Activated CD4-positive, alpha-beta T cell treated with anti-CD3 and anti-CD28 coated beads, Interleukin-2, Interleukin-4, amounts not matched to agents 100 ng/mL and 50 ng/mL, durations not matched to agents 16 hours and 8 hours (primary cell): ENCODE measurements around the gene MBNL2.

ENCODE experiments used
- DNase-seq: peaks from one replicate; pipeline ENCODE4 v3.0.0-alpha.2; 2020; ENCODE audit warnings: low spot score

The MBNL2 gene

DNA sequence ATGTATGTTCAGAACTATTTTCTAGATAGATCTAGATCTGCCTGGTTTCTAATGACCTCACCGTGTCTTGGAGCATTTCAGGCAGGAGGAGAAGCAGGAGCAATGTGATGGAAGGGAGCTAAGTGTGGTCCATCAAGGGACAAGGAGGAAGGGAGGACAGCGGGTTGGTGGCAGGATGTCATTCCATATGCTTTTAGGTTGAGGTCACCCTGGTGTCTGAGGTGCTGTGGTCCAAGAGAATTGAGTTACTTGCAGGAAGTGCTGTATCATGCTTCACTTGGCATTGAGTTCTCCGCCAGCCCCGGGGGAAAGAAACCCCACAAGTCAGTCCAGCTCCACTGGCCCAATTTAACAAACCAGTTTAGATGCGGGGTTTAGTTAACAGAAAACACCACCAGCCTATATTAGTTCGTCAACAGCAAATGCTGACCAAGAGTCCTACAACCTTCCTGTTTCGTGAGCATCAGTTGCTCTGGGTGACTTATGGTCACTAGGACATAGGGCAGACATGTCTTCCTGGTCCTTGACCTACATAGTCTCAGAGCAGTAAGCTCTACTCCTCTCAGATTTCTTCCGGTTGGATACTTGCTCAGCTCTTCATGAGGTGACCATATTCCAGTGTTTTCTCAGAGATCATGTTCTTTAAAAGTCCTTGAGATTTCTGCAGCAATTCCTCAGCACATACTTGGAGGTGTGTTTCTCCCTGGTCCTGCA is 79.4 kb downstream of the MBNL2 start:
- DNase-seq, result no peak

- no peak for DNase-seq
Measured at GRCh38 chr13:97302611-97303010, 80.5 kb downstream of the MBNL2 start.

- DNase-seq, result no peak
Measured at GRCh38 chr13:97306106-97306505, 84.0 kb downstream of the MBNL2 start.

DNA sequence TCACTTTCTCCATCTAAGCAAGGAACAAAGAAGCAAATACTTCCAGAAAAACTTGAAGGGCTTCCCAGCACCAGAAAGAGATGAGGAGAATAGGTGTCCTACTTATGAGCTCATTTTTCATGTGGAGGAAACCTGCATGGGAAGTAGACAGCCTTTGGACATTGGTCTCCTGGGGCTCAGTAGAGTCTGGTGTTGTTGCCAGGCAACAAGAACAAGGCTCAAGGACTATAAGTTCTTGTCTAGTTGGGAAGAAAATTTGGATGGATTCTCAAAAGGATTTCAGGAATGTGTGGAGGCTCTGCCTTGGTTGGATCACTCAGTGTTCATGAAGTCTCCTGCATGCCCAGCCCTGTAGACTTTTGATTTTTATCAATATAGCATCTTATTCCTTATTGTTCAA is 84.5 kb downstream of the MBNL2 start:
- DNase-seq, result no peak

DNA sequence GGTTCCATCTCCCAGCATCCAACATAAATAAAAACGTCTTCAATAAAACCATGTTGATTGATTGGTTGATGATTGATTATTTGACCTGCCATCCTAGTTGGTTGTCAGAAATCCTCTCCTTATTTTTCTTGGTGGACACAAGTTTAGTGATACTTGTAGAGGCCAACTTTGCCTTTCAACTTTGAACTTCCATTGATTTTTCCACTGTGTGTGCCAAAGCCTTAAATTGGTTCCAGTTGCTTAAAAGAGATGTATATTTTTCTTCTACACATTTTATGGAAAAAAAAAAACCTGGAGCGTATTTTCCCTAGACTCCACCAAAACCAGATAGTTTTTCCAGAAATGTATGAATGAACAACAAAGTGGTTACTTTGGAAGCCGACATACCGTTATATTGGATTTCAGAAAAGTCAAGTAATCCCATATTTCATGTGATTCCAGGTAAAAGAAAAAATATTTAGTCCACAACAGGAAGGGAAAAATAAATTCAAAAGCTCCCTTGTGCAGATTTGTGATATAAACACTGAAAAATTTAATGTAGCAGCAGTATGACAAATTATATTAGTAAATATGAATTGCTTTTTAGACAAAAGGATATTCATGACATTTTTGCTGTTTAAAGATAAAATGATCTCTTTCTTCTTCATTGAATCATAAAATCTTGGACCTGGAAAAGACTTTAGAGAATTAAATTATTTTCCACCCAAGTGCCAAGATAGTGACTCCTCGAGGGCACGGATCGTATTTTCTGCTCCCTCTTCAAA is 85.2 kb downstream of the MBNL2 start:
- DNase-seq, result no peak

- no peak for DNase-seq
Measured at GRCh38 chr13:97307882-97308624, 85.9 kb downstream of the MBNL2 start.

DNA sequence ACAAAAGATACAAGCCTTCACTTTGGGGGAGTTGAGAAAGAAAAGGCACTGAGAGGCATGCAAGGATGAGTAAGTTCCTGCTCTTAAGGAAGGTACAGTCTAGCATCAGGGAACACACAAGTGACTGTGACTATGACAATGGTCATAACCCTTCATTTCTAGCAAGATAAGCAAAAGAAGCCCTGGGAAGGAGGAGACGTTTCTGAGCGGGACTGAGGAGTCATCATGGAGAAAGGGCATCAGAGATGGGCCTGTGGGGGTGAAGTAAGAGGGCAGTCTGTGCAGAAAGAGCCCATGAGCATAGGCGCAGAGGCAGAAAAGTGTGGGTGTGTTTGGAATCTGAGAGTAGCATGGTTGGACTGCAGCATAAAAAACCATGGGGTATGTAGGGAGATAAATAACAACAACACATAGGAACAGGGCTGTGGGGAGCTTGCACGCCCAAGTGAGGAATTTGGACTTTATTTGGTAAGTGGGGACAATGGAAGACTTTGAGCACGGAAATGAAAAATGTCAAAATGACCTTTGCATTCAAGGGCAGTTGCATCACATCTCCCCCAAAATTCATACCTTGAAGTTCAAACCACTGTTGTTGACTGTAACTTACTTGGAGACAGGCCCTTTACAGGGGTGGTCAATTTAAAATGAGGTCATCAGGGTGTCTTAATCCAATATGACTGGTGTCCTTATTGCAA is 86.7 kb downstream of the MBNL2 start:
- no peak for DNase-seq

DNA sequence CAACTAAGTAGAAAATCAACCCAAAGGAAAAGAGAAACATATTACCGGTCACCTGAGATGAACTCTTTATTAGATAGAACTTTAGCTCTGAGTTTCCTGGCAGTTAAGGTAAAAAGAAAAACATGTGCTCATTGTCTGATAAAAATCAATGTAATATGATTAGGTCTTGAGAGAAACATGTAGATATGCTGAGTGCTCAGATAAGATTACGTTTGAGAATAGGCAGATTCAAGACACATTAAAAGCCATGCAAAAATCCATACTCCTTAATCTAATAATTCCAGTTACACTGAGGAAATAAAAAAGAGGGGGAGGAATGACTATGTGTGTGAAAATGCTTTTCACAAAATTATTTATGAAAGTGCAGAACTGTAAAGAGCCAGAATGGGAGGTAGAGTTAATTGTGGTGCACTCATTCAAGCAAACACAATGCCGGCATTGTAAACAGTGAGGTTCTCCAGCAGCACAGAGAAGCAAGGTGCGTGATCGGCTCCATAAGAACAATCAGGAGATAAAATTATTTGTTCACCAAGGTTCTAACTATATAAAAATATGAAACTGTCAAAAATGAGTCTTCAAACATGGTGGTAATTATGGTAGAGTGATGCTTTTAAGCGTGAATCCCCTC is 88.8 kb downstream of the MBNL2 start:
- DNase-seq, result no peak

DNA sequence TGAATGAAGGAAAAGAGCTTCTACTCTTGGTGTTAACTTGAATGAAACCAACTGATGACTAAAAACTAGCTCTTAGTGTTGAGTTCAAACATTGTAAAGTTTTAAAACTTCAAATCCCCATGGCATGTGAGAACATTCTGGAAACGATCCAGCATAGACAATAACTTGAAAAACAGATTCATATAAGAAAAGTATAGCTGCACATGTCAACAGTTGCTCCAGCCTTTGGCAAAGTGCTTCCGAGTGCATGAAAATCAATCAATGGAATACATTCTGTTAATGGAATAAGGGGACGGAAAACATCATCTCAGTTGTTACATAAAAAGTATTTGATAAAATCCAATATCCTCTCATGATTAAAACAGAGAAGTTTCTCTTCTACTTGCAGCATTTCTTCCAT is 89.8 kb downstream of the MBNL2 start:
- DNase-seq, result no peak

DNA sequence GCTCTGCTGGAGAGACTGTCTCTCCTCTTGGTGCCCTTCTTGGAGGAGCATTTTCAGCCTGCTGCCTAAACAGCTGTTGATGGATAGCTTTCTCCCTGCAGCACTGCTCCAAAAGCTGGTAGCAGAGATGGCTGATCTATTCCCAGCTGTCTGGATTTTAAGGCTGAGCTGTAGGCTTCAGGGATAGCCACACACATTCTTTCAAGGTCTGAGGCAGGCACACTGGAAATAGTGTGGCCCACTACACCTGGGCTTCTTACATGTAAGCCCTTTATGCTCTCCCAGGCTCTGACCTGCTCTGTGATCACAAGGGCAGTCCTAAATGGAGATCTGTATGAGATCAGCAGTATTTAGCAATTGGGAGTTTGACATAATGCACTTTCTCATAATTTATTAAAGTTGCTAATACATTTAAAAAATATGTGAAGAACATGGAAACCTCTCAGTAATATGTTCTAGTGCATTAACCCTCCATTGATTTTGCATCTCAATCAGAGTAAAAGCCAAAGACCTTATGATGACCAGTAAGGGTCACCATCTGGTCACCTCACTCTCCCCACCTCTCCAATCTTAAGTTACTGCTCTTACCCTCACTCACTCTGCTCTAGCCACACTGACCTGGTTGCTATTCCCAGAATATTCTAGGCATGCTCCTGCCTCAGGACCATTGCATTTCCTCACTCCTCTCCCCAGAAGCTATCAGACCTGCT is 91.6 kb downstream of the MBNL2 start:
- DNase-seq, result no peak

DNA sequence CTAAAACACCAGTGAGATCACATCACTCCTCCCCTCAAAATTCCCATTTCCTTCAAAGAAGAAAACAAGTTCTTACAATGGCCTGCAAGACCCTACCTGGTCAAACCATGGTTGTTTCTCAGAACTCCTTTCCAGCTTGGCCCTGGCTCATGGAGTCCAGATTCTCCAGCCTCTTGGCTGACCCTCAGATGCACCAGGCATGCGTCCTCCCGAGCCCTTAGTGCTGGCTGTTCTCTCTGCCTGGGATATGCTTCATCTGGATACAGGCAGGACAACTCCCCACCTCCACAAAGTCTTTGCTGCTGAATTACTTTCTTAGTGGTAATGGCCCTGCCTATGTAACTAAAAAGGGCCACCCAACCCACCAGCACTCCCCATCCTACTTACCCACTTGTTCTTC is 94.3 kb downstream of the MBNL2 start:
- DNase-seq, result no peak

DNA sequence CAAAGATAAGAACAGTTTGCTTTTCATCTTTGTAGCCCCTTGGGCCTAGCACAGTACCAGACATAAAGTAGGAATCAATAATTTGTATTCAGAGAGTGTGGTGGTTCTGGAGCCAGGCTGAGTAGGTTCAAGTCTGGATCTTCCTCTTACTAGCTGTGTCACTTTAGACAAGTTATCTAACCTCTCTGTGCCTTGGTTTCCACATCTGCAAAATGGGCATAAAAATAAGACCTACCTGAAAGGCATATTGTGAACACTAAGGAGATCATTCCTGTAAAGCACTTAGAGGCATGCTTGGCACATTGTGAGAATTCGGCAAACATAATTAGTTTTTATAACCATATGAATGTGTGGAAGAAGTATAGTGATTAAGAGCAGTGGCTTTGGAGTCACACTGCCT is 95.8 kb downstream of the MBNL2 start:
- no peak for DNase-seq

- no peak for DNase-seq
Measured at GRCh38 chr13:97318532-97318931, 96.4 kb downstream of the MBNL2 start.

DNA sequence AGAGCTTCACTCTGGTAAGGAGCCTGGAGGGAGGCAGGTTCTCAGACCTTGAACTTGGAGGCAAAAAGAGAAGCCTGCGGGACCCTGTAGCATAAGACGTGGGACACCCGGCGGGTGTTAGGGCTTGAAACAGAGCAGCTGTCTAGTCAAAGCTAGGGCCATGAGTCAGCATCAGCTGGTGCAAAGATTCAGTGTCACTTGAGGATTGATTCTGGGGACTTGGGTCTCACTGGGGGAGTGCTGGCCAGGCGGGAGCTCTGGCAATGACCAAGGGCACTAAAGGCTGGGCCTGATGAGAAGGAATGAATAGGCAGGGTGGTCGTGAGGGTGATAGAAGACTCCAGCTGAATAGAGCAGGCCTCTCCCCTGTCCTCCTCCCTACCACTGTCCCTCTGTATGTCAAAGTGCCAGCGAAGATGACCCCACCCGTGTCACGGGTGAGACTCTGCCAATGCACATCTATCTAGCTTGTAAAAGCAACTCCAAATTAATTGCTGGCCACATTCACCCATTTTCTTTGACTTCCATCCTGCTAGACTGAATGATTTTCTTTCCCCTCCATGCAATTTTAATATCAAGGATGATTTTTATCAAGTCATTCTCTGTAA is 97.1 kb downstream of the MBNL2 start:
- DNase-seq, result no peak

- DNase-seq, result no peak
Measured at GRCh38 chr13:97321101-97321500, 99.0 kb downstream of the MBNL2 start.

DNA sequence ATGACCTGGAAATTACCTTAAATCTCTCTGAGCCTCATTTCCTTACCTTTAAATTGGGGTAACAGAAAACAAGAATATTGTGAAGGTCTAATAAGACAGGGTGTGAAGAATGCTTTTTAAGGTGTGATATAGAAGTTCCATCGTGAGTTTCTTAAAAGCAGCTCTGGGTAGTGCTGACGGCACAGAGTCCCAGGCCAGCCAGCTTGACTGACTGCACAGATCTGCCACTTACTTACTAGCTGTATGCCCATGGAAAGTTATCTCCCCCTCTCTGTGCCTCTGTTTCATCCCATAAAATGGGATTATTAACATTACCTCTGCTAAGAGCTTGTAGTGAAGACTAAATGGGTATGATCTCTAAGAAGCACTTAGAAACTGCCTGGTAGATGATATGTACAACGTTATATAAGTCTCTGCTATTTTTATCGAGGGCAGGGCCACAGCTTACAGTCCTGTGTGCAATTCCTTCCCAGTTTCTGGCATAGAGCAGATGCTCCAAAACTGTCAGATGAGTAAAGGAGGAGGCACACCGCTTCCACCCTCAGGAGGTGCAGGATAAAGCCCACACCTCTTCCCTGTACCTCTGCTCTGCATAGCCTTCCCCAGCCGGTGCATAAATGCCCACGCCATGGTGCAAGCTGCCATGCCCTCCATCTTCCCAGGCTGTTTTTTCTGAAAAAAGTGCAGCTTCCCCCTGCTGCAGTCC is 99.6 kb downstream of the MBNL2 start:
- no peak for DNase-seq

DNA sequence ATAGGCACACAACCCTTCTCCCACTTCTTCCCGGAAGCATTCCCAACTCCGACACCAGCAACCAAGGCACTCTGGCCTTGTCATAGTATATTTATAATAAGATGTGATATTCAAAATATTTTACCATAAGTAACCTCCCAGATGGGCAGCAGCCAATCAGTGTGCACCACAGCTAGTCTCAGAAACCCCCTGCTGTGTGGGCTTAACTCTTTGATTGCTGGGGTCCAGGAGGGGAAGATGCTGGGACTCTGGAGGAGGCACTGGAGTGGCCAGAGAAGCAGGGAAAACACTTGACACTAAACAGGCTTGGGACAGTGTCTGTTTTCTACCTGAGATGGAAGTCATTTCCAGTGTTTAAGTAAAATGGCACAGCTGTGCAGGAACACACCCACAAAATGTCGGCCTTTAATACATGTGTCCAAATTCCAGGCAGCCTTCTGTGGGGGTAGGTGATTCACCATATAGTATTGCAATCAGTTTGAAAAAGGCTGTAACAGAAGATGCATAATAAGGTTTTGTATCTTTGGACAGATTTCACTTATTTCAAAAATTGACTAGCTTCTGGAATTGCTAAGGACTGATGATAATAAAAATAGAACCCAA is 100.7 kb downstream of the MBNL2 start:
- DNase-seq, result no peak

DNA sequence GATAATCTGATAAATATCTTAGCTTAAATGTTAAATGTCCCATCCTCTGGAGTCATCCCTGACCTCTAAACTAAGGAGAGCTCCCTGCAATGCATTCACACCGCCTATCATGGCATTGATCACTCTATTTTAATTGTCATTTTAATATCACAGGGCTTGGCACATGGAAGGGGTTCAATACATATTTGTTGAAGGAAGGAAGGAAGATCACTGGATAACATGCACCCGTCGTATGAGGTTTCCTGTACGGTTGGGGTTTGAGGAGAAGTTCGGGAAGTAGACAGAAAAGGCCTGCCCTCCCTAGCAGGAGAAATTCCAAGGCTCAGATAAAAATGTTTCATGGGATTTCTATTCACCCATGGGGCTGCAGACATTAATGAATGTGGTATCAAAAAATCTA is 102.0 kb downstream of the MBNL2 start:
- DNase-seq, result no peak

DNA sequence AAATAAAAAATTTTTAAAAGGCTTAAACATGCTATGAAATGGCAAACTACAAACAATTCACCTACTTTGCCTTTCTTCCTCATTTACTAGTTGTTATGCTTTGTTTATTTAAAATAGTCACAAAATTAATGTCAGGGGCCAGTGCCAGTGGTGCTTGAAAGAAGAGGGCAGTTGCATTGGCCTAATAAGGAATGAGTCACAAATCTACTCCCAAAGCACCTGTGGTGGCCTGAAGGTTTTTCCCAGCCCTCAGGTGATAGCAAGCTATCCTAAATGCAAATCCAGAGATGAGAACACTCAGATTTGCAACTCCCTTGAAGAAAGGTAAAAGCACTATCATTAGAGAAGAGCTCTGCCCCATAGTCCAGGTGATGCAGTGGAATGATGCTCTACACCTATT is 103.6 kb downstream of the MBNL2 start:
- no peak for DNase-seq

DNA sequence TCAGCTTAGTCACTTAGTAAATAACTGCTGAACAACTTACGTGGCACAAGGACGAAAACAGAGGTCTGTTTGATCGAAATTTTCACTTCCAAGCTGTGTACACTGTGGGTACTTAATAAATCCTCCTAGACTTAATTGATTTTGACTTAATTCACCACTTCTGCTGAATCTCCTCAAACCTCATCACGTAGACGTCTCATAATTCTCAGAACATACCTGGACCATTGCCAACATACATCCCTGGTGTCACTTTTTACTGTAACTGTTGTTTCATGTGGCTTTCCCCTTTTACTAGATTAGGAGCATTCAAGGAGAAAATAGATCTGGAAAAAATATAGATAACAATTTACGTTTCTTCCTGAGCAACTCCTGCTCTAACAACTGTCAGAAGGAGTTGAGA is 105.0 kb downstream of the MBNL2 start:
- DNase-seq, result no peak
